ENCODE measurements around the gene DOK6.

DNA sequence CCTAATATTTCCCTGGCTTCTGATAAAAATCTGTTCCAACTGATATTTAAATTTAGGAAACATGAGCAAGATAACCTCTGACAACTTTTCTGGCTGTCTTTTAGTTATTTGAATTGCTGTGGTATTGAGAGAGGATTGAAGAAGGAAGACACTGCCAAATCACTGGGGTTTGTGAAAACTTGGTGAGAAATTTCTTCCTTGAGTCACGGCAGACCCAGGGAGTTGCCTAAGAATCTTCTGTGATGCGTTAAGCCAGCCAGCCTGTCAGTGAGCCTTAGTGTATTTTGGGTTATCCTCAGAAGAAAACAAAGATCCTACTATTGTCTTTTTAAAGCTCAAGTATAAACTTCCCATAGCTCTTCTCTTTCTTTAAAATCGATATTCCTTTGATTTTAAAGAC, 17.5 kb upstream of the DOK6 start:
- TF ChIP-seq, protein P1, sequence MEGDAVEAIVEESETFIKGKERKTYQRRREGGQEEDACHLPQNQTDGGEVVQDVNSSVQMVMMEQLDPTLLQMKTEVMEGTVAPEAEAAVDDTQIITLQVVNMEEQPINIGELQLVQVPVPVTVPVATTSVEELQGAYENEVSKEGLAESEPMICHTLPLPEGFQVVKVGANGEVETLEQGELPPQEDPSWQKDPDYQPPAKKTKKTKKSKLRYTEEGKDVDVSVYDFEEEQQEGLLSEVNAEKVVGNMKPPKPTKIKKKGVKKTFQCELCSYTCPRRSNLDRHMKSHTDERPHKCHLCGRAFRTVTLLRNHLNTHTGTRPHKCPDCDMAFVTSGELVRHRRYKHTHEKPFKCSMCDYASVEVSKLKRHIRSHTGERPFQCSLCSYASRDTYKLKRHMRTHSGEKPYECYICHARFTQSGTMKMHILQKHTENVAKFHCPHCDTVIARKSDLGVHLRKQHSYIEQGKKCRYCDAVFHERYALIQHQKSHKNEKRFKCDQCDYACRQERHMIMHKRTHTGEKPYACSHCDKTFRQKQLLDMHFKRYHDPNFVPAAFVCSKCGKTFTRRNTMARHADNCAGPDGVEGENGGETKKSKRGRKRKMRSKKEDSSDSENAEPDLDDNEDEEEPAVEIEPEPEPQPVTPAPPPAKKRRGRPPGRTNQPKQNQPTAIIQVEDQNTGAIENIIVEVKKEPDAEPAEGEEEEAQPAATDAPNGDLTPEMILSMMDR (IDR thresholded peaks at IDR 0.05), result no peak
- no peak for TF ChIP-seq POLR2A (IDR thresholded peaks at IDR 0.05)
- TF ChIP-seq POLR2AphosphoS5 (IDR thresholded peaks at IDR 0.05), result no peak
